ENCODE results near the gene TBCA.

The TBCA gene

DNA sequence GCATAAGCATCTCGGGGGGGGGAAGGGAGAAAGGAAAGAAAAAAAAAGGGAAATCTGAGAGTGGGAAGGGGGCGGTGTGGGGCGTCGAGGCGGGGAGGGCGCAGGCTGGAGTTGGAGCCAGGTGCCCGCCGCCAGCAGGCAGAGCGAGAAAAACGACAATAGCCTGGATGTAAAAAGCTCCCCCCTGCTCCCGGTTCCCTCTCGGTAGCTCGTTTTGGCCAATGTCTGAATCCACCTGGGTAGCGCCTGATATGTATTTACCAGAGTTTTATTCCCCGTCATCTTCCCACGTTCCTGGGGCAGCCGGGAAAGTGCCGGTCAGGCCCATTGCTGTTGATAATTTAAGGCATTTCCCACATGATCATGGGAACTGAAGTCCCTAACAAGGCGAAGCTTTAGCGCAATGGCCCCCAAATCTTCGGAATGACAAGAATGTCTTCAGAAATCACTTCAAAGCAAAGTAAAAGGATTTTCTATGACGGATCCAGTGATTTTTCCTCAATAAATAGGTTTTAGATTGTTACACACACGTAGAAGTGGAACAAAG, 134.7 kb downstream of the TBCA start:
- DNase-seq: no peak
